GM04503 (cell line): ENCODE data around the gene ABR.
"Not testable (repeated sequence)": the region's sequence is repeated elsewhere in the genome, so short reads cannot be mapped to it uniquely, and the experiment has no call there.

ENCODE experiments used
- DNase-seq: peaks from one replicate; pipeline ENCODE4 v3.0.0-alpha.2; 2012; ENCODE audit warnings: low read depth

The ABR gene

GRCh38 chr17:1120596-1121441 lies 59.0 kb downstream of the ABR start:
- no peak for DNase-seq

DNA sequence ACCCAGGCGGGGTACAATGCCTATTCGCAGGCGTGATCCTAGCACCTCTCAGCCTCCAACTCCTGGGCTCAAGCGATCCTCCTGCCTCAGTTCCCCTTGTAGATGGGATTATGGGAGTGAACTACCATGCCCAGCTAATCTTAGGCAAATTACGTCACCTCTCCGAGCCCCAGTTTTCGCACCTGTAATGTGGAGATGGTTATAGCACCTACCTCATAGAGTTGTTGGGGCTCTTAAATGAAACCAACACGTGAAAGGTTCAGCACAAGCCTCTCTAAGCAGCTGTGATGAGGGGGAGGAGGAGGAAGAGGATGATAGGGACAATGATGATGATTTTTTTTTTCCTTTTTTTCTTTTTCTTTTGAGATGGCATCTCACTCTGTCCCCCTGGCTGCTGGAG lies 59.9 kb downstream of the ABR start:
- no peak for DNase-seq

- DNase-seq, result no peak
These were observed 63.2 kb downstream of the ABR start for GRCh38 chr17:1116602-1117001.

DNA sequence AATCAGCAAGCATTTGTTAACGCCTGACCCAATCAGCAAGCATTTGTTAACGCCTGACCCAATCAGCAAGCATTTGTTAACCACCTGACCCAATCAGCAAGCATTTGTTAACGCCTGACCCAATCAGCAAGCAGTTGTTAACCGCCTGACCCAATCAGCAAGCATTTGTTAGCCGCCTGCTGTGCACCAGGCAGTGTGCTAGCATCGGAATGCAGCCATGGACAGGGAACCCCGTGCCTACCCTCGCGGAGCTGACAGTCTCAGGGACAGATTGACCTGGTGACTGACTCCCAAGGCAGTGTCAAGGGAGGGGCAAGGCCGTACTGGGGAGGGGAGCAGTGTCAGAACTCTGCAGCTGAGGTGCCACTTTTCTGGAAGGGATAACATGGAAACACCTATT lies 66.9 kb downstream of the ABR start:
- DNase-seq, result no peak

DNA sequence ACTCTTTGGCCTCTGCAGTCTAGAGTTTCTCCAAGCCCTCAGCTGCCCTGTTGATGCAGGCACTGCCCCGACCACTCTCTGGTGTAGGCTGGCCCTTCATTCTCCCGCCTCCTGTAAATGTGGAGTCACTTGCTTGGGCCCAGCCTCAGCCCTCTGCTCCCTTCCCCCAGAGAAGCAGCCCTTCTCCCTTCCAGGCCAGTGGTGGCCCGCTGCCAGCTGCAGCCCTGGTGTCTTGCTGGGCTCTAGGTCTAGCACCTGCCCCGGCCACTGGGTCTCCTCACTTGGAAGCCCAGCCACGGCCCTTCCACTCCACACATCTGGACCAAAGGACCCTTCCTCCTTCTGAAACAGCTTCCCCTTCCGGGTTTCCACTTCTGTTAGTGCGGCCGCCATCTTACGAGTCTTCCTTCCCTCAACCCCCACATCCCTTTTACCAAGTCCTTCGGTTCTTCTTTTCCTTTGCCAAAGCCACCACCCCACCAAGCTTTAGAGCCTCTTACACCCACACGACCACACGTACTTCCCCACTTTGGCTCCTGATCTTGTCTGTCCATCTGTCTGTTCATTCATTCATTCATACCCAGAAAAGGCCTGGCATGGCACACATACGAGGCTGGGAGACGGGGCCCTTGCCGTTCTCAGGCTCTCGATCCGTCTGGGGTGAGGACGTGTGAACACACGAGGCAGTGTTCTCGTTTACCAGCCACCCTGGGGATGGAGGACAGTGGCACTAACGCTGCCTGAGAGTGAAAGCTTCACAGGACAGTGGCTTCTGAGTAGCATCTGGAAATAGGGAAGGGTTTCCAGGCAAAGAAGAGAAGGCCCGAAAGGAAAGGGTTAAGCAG lies 68.0 kb downstream of the ABR start:
- DNase-seq, result no peak

DNA sequence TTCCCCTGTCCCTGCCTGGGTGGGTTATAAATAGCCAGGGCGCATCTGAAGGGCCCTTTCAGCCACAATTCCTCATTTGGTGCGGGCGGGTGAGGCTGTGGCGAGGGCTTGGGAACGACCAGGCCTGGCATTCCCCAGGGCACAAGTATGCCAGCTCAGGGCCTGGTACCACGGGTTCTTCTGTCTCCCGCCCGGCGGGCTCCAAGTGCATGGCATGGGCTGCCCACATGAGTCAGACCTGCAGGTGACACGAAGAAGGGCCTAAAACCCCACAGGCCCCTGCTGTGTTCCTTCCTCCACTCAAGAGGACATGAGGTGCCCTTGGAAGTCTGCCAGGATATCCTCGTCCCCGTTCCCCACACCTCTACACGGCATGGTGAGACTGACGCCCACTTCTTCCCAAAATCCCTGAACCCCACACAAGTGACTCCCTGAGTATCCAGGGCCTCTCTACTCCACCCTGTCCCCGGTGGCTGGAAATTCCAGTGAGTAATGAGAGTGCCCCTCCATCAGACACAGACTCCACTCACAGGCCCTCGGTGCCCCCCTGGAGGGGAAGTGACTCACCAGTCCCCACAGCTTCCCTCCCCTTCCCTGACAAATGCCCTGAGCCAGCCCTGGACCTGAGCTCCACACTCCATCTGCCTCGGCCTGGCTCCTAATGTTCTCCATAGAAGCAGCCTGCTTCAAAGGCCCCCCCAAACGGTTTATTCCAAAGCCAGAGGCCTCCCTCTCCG lies 68.8 kb downstream of the ABR start:
- DNase-seq, result no peak

DNA sequence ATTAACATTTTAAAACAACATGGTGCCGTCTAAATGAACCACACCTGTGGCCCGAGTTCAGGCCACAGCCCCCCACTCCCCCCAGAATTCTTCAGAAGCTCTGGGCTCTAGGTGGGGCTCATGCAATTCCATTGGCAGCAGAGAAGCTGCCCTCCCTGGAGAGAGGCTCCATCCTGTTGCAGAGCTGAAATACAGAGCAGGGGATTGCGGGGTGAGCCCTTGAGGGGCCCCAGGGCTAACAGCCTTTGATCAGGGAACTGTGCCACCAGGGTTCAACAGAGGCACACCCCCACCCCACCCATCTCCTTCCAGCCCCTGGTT lies 69.3 kb downstream of the ABR start:
- no peak for DNase-seq

DNA sequence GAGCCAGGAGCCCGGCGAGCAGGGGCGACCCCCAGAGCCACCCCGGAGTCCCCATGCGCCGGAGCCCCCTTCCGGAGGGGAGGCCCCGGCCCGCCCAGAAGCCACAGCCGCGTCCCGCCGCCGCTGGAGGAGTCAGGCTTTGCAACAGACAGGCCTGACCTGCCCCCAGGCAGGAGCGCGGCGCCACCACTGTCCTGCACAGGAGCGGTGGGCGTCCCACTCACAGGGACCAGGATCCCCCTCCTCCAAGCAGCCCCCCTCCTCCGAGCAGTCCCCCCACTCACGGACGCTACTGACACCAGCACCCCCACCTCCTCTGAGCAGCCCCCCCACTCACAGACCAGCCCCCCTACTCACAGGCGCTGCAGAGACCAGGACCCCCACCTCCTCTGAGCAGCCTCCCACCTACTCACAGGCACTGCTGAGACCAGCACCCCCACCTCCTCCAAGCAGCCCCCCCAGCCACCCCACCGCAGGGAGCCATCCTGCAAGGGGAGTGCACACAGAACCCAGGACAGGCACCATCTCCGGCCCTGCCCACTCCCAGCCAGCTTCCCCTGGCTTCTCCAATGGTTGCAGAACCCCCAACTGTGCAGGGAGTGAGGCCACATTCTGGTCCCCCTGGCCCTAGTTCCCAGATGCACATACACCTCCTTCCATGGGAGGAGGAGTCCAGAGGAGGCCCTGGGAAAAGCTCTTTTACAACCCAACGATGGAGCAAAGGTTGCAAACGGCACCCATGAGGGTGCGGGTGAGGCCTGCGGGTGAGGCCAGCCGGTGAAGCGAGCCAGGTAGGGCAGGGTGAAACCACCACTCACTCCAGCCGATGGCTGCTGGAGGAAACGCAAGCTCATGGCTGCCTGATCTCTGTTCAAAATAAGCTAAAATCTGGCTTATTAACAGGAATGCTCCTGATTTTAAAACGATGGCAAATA lies 69.9 kb downstream of the ABR start:
- no peak for DNase-seq

DNA sequence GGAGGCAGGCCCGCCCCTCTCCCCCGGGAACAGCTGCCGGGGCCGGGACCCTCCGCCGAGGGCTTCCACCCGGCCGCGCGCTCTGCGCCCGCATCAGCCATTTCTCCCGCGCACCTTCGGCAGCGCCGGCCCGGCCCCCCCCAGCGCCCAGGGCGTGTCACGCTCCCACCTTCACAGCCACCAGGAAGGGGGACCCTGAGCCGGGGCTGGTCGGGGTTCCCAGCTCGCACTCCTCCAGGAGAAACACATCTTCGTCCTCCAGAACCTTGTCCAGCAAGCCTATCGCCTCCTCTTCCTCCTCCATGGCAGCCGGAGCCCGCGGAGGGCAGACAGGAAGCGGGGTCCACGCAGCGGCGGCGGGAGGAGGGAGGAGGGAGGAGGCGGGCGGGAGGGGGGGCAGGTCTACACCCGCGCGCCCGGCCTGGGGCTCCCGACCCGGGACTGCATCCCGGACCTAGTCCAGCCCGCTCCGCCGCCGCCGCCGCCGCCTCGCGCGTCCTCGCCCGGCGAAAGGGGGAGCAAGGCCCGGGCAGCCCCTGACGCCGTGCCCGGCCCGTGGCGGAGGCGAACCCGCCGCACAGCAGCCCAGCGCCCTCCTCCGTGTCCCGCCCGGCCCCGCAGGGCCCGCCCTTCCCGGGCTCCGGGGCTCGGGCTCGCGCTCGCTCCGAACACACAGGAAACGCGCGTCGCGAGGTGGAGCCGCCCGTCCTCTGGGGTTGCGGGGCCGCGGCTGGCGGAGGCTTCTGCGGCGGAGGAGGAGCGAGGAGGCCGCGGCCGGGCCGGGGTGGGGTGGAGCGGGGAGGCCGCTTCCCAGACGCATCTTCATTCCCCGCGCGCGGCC lies 70.8 kb downstream of the ABR start:
- DNase-seq, result no peak

DNA sequence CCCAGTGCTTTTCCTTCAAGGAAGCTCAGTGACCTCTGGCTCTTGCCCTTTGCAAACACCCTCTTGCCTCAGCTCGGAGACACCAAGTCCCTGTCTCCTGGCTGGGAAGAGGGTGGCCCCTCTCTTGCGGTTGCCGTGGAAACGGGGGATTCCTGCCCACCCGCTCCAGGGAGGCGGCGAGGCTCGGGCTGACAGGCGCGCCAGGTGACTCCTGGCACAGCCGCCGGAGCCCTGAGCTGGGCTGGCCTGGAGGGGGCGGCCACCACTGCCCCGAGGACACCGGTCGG lies 71.4 kb downstream of the ABR start:
- no peak for DNase-seq

GRCh38 chr17:1107777-1108477 lies 71.9 kb downstream of the ABR start:
- DNase-seq, result no peak

GRCh38 chr17:1107083-1107776 lies 72.6 kb downstream of the ABR start:
- DNase-seq, result no peak

DNA sequence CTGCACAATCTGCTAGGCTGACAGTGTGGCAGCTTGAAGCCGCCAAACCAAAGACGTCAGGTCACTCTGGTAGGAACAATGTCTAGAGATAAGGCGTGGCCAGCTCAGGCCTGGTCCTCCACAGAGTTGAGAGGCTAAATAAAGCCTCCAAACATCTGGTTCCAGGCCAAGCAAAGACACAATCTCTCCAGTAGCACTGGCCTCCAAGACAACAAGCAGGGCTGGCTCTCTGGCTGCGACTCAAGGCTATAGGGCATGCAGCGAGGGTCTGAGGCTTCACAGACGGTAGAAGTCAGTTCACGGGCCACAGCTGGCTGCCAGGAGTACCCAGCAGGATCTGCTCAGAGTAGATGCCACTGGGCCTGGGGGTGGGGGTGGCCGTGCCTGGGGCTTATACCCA lies 75.6 kb downstream of the ABR start:
- DNase-seq, result no peak

DNA sequence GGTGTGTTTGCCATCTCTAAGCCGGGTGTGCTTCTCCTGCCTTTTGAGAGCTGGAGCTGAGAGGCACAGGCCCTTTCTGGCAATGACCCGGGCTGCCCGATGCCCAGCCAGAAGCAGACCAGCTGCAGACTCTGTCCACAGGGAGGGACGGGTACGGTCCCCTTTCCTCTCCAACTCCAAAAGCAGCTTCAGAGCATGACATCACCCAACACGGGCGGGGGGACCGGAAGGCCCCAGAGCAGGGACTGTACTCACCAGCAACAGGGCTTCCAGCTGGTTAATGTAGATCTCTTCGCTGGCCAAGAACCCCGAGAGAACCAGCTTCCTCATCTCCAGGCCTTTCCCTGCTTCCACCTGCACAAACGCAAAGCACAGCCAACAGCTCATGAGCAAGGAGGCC lies 79.4 kb downstream of the ABR start:
- DNase-seq, result no peak

DNA sequence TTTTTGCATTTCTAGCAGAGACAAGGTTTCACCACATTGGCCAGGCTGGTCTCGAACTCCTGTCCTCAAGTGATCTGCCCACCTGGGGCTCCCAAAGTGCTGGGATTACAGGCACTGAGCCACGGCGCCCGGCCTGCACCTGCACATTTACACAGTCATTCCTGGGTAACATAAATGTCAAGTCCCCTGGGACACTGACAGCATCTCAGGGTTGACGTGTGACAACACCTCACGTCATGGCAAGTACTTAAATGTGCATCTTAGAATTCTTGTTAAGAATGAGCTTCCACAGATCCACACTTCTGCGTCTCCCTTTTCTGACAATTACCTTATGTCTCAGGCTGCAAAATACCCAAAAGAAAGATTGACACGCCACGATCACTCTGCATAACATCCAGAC lies 80.5 kb downstream of the ABR start:
- no peak for DNase-seq

DNA sequence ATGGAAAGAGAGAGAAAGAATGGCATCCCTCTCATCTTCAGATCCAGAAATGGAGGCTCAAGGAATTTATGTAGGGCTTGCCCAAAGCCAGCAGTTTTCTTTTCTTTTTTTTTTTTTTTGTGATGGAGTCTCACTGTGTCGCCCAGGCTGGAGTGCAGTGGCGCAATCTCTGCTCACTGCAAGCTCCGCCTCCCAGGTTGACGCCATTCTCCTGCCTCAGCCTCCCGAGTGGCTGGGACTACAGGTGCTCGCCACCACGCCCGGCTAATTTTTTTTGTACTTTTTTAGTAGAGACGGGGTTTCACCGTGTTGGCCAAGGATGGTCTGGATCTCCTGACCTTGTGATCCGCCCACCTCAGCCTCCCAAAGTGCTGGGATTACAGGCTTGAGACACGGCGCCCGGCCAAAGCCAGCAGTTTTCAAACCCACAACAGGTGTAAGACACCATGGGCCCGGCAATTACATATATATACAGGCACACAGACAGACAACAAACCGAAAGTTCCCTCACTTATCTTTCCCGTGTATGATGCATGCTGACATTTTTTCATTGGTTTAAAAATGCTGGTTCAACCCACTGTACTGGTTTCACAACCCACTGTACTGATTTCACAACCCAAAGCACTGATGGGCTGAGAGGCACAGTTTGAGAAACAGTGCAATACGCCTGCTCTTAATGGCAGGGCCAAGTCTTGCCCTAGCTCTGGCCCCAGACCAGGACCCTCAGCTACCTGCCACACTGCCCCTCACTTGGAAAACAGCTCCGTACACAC lies 81.6 kb downstream of the ABR start:
- DNase-seq, result not testable (repeated sequence)

DNA sequence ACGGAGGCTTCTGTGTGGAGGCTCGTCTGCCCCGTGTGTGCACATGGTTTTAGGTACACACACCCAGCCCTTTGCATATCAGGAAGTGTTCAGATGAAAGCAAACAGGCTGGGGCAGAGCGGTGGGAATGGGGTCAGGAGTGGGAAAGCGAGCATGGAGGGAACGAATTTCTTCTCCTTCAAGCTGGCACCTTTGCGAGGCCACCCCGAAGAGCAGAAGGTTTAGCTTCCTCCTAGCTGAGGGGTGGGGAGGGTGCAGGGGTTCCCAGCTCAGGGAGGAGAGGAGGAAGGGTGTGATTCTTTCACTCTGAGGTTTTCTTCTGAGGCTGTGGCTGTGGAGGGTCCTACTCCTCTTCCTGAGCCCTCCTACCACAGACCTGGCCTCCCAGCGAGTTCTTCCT lies 83.6 kb downstream of the ABR start:
- no peak for DNase-seq

GRCh38 chr17:1095853-1096173 lies 84.0 kb downstream of the ABR start:
- no peak for DNase-seq
